ENCODE results near the gene MAPKAP1.

GRCh38 chr9:125428902-125429467 is 278.0 kb downstream of the MAPKAP1 start:
- no peak for TF ChIP-seq POLR2A (IDR thresholded peaks at IDR 0.05; ENCODE audit: low read length)
- TF ChIP-seq GATA1 (IDR thresholded peaks at IDR 0.05; ENCODE audit: low read depth, low read length): no peak
